Smooth muscle cell (in vitro differentiated cells): ENCODE measurements around the gene FBXW11. TPM values are rescaled to one million over a fixed set of nuclear protein-coding genes. Genes with fewer than 3 reads are reported as not detected.

Experiments used
- DNase-seq: peaks from one replicate; lab custom pipeline; 2025; ENCODE audit not compliant: unreplicated experiment; lab: John Stamatoyannopoulos, UW
- H2AFZ ChIP-seq: fragments of 200-600 bp; sonication (generic); 2 replicates; pipeline ENCODE4 v1.6.0; 2016; ENCODE audit warnings: antibody characterized with exemption, low read depth, mild to moderate bottlenecking
- H3F3A ChIP-seq: fragments of 200-600 bp; sonication (generic); 2 replicates; pipeline ENCODE4 v1.6.0; 2017; ENCODE audit warnings: antibody characterized with exemption, low read depth
- H3K27ac ChIP-seq: fragments of 200-600 bp; sonication (generic); 2 replicates; pipeline ENCODE4 v1.5.1; 2016; ENCODE audit warnings: low read depth, mild to moderate bottlenecking
- H3K27me3 ChIP-seq: fragments of 200-600 bp; sonication (generic); 2 replicates; pipeline ENCODE4 v1.6.1; 2016; ENCODE audit warnings: low read depth, mild to moderate bottlenecking
- H3K36me3 ChIP-seq: fragments of 200-600 bp; sonication (generic); 2 replicates; pipeline ENCODE4 v1.5.1; 2016; ENCODE audit warnings: low read depth
- H3K4me1 ChIP-seq: fragments of 200-600 bp; sonication (generic); 2 replicates; pipeline ENCODE4 v1.5.1; 2016; ENCODE audit warnings: low read depth
- H3K4me2 ChIP-seq: fragments of 200-600 bp; sonication (generic); 2 replicates; pipeline ENCODE4 v1.6.0; 2016; ENCODE audit warnings: mild to moderate bottlenecking
- H3K4me3 ChIP-seq: fragments of 200-600 bp; sonication (generic); 2 replicates; pipeline ENCODE4 v1.5.1; 2016; ENCODE audit warnings: mild to moderate bottlenecking
- H3K79me2 ChIP-seq: fragments of 200-600 bp; sonication (generic); 2 replicates; pipeline ENCODE4 v1.6.0; 2016; ENCODE audit warnings: low read depth, mild to moderate bottlenecking
- H3K9ac ChIP-seq: fragments of 200-600 bp; sonication (generic); 2 replicates; pipeline ENCODE4 v1.6.0; 2016; ENCODE audit warnings: low read depth
- H3K9me3 ChIP-seq: fragments of 200-600 bp; sonication (generic); replicated peaks from 2 replicates; pipeline ENCODE4 v1.5.1; 2016; ENCODE audit warnings: low read depth
- H4K20me1 ChIP-seq: fragments of 200-600 bp; sonication (generic); 2 replicates; pipeline ENCODE4 v1.6.0; 2016; ENCODE audit warnings: low read depth
- CTCF ChIP-seq: fragments of 200-600 bp; sonication (generic); IDR thresholded peaks from 2 replicates; pipeline ENCODE4 v1.5.1; 2017; ENCODE audit warnings: borderline replicate concordance, mild to moderate bottlenecking, antibody characterized with exemption; ENCODE audit not compliant: insufficient read depth, poor library complexity, severe bottlenecking
- WGBS: methylation state at CpG from one replicate; pipeline ENCODE4 v1.1.7; 2016; ENCODE audit warnings: low lambda C conversion rate; 5-methylcytosine and 5-hydroxymethylcytosine counted together
- polyA plus RNA-seq: library from polyadenylated mRNA; unstranded; fragments of >200 nt; fragmentation: Nextera tagmentation; extraction: Ambion mirVana; gene quantifications from 2 replicates; pipeline ENCODE4 v1.2.1, GENCODE V29; 2016
- total RNA-seq: library from RNA; depleted of rRNA; stranded (reverse); fragments of >200 nt; gene quantifications from 2 replicates; pipeline ENCODE4 v1.2.3, GENCODE V29; 2014

Gene FBXW11
- total and polyA plus RNA-seq, 2 experiments from 2014 or later = 27.4 to 83.7 TPM

GRCh38 chr5:172003746-172004145, 2.7 kb downstream of the FBXW11 start:
- no peak overlapping the region for H3K9ac ChIP-seq
- peak overlapping the region; percentile 95 for H3K27ac ChIP-seq
- H4K20me1 ChIP-seq = peaks cover 69% of the 10 kb centered on the region
- peak overlapping the region; percentile 91 for H3K4me3 ChIP-seq
- H3K36me3 ChIP-seq = no peaks in the 10 kb centered on the region
- H3K4me2 ChIP-seq = peak overlapping the region; percentile 92
- no peak for TF ChIP-seq CTCF
- H3K9me3 ChIP-seq = no peaks in the 10 kb centered on the region
- peaks cover 76% of the 10 kb centered on the region for H3K79me2 ChIP-seq
- H3K27me3 ChIP-seq = no peaks in the 10 kb centered on the region
- H3K4me1 ChIP-seq = peaks cover 54% of the 10 kb centered on the region
- peaks cover 19% of the 10 kb centered on the region for H3F3A ChIP-seq
- no peak for DNase-seq
- no peak overlapping the region for H2AFZ ChIP-seq
- 81% methylated on average over 1 of the region's 1 CpG for WGBS

DNA sequence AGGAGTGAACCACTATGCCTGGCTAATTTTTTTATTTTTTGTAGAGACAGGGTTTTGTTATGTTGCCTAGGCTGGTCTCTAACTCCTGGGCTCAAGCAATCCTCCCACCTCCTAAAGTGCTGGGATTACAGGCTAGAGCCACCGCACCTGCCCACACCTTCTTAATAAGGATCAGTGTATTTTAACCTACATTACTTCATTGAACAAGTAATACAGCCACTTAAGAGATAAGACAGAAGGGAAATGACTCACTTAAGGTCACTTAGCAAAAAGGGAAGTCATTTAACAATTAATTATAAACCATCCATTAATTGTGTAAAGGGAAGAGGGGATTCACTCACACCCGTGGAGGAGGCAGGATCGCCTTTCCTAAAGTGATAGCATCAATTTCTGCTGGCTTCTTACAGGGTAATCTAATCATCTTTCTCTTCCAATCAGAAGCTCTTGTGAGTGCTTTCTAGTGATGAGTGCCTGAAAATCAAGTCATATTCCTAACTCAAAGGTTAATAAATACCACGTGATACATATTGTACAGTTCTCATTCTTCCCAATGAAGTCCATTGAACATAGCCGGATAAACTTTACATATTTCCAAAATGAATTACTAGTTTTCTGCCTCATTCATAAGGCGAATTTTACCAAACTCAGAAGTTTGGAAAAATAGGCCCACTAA, 3.5 kb downstream of the FBXW11 start:
- WGBS = 84% methylated on average over 6 of the region's 6 CpGs
- H3K27ac ChIP-seq = peak overlapping the region; percentile 95

GRCh38 chr5:172002310-172002709, 4.1 kb downstream of the FBXW11 start:
- Histone ChIP-seq H4K20me1 (peaks cover 83% of the 10 kb centered on the region), H3K79me2 (peaks cover 91% of the 10 kb centered on the region), H3K27ac (no peak overlapping the region), H2AFZ (no peak overlapping the region), H3K27me3 (no peaks in the 10 kb centered on the region), H3K4me3 (no peak overlapping the region), H3F3A (peaks cover 6% of the 10 kb centered on the region), H3K9ac (no peak overlapping the region), H3K4me2 (no peak overlapping the region), H3K4me1 (peaks cover 42% of the 10 kb centered on the region), H3K36me3 (no peaks in the 10 kb centered on the region), H3K9me3 (no peaks in the 10 kb centered on the region)
- TF ChIP-seq CTCF = peak; percentile 23
- WGBS = 65% methylated on average over 2 of the region's 2 CpGs
- DNase-seq = no peak

More for the DNA sequence above, 3.5 kb downstream of the FBXW11 start:
- Histone ChIP-seq H3K79me2 (peaks cover 84% of the 10 kb centered on the region), H3K4me3 (no peak overlapping the region), H3K36me3 (no peaks in the 10 kb centered on the region), H3K27me3 (no peaks in the 10 kb centered on the region), H3K9me3 (no peaks in the 10 kb centered on the region), H3K4me2 (peak overlapping the region; percentile 92), H2AFZ (no peak overlapping the region), H3F3A (peaks cover 12% of the 10 kb centered on the region), H4K20me1 (peaks cover 76% of the 10 kb centered on the region), H3K4me1 (peaks cover 49% of the 10 kb centered on the region), H3K9ac (no peak overlapping the region)
- no peak for TF ChIP-seq CTCF
- DNase-seq = no peak

- WGBS = 67% methylated on average over 5 of the region's 5 CpGs
- H3F3A ChIP-seq = peaks cover 2% of the 10 kb centered on the region
- no peak for TF ChIP-seq CTCF
- H3K4me3 ChIP-seq = no peak overlapping the region
- H2AFZ ChIP-seq = no peak overlapping the region
- no peak overlapping the region for H3K4me2 ChIP-seq
- no peak for DNase-seq
- peaks cover 35% of the 10 kb centered on the region for H3K4me1 ChIP-seq
- no peaks in the 10 kb centered on the region for H3K9me3 ChIP-seq
- H3K27ac ChIP-seq = no peak overlapping the region
- peaks cover 100% of the 10 kb centered on the region for H4K20me1 ChIP-seq
- no peaks in the 10 kb centered on the region for H3K36me3 ChIP-seq
- H3K9ac ChIP-seq = no peak overlapping the region
- no peaks in the 10 kb centered on the region for H3K27me3 ChIP-seq
- H3K79me2 ChIP-seq = peaks cover 100% of the 10 kb centered on the region
Measured at GRCh38 chr5:171999877-172000276, 6.6 kb downstream of the FBXW11 start.
